IPS-18c (cell line): ENCODE results near the gene HLCS.

Source experiments
- H3K4me3 ChIP-seq: 2 replicates; pipeline ENCODE4 v1.7.0; 2013; ENCODE audit warnings: low read depth, mild to moderate bottlenecking, low read length, moderate library complexity; ENCODE audit not compliant: insufficient read depth
- H3K9me3 ChIP-seq: one replicate; pipeline ENCODE4 v1.6.1; 2013; ENCODE audit warnings: mild to moderate bottlenecking, low read length, moderate library complexity; ENCODE audit not compliant: control insufficient read depth, insufficient read depth

Gene HLCS

DNA sequence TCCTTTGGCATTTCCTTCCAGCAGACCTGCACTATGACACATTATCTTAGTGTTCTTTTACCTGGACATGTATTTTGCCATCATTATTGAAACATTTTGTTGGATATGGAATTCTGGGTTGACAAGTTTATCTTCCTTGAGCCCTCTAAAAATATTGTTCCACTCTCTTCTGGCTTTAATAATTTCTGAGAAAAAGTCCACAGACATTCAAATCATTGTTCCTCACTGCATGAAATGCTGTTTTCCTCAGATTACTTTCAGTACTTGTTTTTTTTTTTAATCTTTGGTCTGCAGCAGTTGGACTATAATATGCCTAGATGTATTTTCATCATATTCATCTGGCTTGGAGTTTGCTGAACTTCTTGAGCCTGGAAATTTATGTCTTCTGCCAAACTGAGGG is 88.7 kb downstream of the HLCS start:
- Histone ChIP-seq H3K9me3 (no peaks in the 10 kb centered on the region), H3K4me3 (no peak overlapping the region)

DNA sequence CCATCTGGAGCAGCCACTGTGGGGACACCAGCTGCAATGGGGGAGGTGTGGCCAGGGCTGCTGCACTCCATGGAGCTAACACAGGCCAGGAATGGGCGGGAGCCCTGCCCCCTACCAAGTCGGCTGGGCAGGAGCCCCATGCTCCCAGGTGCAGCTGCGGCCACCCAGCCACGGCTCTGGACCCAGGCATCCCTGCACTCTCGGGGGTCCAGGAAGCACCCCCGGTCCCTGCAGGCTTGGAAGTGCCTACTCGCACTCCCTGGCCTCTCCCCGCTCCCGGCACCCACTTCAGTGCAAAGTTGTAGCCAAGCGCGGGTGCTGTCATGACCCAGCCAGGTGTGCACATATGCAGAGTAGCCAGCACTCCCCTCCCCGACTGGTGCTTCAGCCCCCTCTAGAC is 91.8 kb downstream of the HLCS start:
- Histone ChIP-seq H3K4me3 (no peak overlapping the region), H3K9me3 (no peaks in the 10 kb centered on the region)

DNA sequence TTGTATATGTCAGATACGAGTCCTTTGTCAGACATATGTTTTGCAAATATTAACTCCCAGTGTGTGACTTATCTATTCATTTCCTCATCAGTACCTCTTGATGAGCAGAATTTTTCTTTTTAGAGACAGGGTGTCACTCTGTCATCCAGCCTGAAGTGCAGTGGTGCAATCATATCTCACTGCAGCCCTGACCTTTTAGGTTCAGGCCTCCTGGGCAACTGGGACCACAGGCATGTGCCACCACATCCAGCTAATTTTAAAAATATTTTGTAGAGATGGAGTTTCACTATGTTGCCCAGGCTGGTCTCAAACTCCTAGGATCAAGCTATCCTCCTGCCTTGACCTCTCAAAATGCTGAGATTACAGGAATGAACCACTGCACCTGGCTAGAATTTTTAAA is 93.0 kb downstream of the HLCS start:
- no peaks in the 10 kb centered on the region for H3K9me3 ChIP-seq
- H3K4me3 ChIP-seq: no peak overlapping the region

DNA sequence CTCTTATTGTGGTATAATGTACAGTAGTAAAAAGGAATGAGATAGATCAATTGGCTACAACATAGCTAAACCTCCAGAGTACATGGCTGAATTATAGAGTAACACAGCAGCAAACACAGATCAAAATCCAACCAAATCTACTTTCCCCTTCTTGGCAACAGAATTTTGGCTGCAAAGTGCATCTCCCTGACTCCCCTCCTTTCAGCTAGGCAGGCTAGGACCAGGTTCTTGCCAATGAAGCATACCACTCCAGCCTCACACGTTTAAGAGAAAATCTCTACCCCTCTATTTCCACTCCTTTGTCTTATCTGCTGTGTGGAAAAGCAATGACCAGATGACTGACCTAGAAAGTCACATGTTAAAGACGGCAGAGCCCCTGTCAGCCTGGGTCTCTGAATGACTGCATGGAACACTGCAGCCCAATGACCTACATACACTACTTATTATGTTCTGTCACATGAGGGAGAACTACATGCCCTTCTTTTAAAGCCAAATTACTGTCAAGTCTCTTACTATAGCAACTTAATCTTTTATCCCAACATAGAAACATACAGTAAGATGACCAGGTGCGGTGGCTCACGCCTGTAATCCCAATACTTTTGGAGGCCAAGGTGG is 99.1 kb downstream of the HLCS start:
- Histone ChIP-seq H3K4me3 (no peak overlapping the region), H3K9me3 (no peaks in the 10 kb centered on the region)

DNA sequence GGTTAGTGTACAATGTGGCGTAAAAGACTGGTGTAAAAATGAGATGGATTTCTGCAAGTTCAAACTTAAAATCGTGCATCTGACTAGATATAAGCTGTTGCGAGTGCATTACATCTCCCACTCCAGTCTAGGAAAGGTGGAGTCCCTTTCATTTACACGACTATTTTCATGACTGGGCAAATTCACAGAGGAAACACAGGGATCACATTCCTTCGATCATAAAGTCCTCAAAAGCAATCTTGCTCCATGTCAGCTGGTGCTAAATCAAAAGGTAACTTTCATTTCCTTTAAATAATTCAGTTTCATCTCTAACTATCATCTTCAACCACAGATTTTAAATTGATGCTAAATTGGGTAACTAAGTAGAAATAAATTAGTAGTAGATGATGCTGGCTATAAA is 100.0 kb downstream of the HLCS start:
- no peak overlapping the region for H3K4me3 ChIP-seq
- H3K9me3 ChIP-seq: no peaks in the 10 kb centered on the region

DNA sequence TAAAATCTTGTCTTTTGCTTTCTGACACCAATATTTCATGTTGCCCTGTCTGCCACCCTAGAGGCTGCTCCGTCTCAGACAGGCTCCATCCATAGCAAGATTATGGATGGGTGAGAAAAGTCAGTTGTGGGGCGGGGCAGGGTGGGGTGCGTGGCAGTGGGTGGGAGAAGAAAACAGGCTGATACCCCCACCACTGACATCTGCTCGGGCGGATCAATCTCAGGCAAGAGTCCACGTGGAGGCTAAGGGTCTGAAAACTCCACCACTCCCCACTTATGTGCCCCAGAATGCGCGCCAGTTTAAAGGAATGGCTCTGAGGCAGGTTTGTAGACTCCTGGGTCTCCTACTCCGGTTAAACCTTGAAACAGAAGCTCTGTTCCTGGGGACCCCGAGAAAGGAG is 101.5 kb downstream of the HLCS start:
- H3K9me3 ChIP-seq: no peaks in the 10 kb centered on the region

DNA sequence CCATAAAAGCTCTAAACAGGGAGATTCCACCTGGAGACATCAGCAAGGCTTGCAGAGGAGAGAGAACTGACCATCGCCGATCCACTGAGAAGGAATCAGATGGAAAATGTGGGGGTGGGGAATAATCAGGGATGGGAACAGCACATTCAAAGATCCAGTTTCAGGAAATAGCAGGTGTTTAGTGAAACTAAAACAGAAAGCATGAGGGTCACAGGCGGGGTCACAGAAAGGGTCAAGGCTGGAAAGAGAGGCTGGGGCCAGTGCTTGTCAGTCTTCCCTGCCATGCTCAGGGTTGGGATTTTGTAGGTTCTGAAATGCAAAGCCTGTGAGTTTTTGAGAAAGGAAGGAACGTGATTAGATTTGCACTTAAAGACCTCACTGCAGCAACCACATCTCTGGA is 103.2 kb downstream of the HLCS start:
- Histone ChIP-seq H3K9me3 (no peaks in the 10 kb centered on the region), H3K4me3 (no peak overlapping the region)

More for the DNA sequence above, 101.5 kb downstream of the HLCS start:
- no peak overlapping the region for H3K4me3 ChIP-seq

DNA sequence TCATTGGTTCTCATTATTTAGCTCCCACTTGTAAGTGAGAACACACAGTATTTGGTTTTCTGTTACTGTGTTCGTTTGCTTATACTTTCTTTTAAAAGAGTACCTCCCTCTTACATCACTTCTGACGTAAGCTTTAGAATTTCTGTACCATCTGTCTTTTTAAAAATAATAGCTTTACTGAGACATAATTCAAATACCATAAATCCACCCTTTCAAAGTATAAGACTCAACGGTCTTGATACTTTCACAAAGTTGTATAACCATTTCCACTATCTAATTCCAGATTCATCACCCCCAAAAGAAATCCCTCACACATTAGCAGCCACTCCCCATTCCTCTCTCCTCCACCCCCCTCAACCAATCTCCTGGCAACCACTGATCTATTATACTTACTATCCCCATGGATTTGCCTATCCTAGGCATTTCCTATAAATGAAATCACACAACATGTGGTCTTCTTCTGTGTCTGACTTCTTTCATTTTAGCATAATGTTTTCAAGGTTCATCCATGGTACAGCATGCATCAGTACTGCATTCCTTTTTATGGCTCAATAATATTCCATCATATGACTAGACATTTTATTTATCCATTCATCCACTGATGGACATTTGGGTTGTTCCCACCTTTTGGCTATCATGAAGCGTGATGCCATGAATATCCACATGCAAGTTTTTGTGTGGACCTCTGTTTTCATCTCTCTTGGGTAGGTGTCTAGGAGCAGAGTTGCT is 104.7 kb downstream of the HLCS start:
- no peaks in the 10 kb centered on the region for H3K9me3 ChIP-seq
- no peak overlapping the region for H3K4me3 ChIP-seq

DNA sequence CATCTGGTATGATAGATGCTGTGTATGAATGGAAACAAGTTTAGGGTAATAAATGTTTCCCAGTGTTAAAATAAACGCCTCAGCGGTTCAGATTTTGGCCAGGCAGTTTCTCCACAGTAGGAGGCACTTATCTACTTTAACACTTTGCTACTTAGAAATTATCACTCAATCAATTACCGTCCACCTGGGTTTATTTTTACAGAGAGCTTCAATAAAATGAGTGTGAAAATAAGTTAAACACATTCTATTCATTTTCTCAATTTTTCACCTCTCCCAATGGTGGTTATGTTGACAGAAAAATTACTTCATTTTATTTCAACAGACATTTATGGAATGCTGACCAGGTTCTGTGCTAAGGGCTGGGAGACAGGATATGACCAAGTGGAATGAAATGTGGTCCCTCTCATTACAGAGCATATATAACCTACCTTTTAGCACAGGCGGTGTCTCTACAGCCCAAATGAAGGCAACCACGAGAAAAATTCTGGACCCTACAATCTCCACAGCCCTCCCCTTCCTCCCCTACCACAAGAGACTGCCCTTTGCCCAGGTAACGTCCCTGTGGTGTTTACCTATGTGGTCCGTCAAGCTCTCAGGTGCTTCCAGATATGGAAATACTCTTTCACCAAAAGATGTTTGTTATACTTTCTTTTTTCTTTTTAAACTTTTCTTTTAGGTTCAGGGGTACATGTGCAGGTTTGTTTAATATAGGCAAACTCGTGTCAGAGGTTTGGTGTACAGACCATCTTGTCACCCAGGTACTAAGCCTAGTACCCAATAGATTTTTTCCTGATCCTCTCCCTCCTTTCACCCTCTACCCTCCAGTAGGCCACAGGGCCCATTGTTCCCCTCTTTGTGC is 105.5 kb downstream of the HLCS start:
- Histone ChIP-seq H3K9me3 (no peaks in the 10 kb centered on the region), H3K4me3 (no peak overlapping the region)

DNA sequence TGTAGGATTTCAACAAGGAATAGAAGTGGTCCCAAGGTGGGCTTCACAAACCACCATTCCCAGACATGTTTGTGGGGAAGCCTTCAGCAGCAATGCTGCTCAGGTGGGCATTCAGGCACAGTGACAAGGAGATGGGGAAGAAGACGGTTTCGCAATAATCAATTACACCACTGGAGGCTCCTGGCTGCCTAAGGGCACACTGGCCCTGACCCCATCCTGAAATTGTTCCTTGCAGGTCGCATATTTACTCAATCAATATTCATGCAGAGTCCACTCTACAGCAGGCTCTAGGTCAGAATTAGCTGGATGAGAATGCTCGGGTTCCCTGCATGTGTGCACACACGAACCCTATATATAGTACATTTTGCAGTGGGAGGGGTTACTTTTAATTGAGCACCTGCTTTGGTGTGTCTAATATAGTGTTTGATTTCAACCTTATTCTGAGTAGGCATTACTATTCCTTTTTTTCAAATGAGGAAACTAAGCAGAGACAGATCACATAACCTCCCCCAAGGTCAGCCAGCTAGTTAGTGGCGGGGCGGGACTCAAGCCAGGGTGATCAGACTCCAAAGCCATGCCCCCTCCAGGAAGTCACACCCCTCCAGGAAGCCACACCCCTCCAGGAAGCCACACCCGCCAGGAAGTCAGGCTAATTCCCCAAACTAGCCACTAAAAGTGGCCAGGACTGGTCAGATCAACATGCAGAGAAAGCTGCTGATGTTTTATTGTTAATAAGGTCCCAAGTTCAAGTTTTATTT is 106.5 kb downstream of the HLCS start:
- Histone ChIP-seq H3K4me3 (no peak overlapping the region), H3K9me3 (no peaks in the 10 kb centered on the region)

DNA sequence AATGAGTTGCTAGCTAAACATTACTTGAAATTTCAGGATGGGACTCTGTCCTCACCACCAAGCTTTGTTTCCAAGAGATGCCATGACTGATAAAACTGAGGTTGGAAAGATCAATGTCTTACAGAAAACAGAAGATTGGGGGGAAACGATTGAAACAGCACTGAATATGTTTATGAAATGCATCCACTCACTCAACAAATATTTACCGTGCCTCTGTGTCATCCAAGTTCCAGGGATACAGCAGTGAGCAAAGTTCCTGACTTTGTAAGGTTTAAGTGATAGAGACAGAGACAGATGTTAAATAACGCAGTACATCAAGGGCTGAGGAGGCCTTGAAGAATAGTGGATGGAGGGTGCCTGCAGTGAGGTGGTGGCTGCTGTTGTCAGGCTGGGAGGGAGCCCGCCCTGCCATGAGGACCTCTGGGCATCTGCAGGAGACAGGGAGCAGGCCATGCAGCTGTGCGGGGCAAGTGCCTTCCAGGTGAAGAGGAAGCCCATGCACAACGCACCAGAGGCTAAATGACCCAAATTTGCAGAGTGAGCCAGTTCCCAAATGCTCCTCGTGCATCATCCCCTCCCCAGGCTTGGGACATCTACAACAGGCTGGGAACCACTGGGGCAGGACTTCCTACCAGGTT is 108.0 kb downstream of the HLCS start:
- Histone ChIP-seq H3K4me3 (no peak overlapping the region), H3K9me3 (no peaks in the 10 kb centered on the region)

DNA sequence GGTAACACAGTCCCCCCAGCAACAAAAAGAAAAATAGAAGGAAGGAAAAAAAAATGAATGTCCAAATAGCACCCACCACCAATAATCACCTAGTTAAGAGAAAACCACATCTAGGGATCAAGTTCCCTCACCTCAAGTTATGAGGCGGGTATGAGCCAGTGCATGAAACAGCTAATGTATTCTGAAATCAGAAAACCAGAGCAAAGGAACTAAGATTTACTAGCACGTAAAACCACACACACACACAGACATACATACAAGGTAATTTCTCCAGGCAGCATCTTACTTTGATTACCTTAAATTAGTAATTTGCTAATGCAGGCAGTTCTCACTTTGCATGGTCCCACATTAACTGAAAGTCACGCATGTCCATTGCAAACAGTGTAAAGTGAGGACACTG is 109.8 kb downstream of the HLCS start:
- Histone ChIP-seq H3K4me3 (no peak overlapping the region), H3K9me3 (no peaks in the 10 kb centered on the region)

DNA sequence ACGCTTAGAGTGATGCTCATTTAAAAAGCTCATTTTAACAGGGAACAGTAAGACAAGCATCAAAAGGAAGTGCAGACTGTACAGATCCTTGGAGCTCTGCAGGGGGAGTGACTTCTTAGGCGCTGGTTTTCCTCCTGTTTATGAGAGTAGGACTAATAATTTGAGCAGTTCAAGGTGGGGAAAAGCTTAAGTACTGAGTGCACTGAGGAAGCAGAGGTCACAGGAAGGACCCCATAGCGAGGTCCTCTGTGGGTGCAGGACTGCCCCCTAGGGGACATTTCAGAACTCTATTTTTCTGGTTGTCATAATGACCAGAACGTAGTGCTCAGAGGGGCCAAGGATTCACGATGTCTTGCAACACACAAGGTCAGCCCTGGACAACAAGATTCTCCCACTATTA is 112.1 kb downstream of the HLCS start:
- Histone ChIP-seq H3K4me3 (no peak overlapping the region), H3K9me3 (no peaks in the 10 kb centered on the region)

DNA sequence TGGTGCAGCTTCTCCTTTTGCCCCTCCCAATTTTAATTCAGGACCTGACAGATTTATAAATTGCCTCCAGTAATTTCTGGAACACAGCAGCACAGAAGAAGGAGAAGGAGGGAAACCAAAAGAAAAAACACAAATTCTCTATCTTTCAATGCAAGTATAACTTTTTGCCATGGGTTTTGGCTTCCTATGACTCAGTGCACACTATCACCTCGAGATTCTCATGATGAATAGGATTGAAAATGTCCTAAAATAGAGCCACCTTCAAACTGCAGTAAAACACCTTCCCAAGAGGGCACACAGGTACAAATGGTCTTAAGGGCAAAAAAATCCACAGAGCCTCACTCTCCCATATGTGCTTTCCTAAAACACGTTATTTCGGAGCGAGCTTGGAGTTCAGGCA is 113.6 kb downstream of the HLCS start:
- Histone ChIP-seq H3K4me3 (no peak overlapping the region), H3K9me3 (no peaks in the 10 kb centered on the region)

DNA sequence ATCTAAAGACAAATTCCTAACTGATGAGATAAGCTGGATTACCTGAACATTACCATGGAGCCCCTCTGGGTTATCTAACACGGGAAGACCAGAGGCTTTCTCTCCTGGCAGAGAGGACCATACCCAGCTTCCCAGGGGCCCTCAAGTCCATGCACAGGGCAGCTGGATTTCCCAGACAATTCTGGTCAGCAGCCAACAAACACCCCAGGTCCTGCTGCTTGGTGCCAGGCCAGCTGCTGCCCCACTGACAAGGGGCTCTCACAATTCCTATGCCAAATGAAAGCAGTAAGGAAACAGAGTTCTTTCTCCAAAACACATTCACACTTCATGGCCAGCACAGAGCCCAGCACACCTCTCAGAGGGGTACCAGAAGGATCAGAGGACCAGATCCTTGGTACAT is 114.2 kb downstream of the HLCS start:
- no peaks in the 10 kb centered on the region for H3K9me3 ChIP-seq
- H3K4me3 ChIP-seq: no peak overlapping the region

DNA sequence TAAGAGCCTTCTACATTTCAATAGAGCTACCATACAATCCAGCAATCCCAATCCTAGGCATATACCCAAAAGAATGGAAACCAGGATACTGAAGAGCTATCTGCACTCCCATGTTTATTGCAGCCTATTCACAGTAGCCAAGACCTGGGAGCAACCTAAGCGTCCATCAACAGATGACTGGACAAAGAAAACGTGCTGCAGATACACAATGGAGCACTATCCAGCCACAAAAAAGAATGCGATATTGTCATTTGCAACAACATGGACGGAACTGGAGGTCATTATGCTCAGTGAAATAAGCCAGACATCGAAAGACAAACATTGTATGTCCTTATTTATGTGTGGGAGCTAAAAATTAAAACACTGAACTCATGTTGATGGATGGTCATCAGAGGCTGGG is 115.3 kb downstream of the HLCS start:
- no peak overlapping the region for H3K4me3 ChIP-seq
- H3K9me3 ChIP-seq: no peaks in the 10 kb centered on the region

DNA sequence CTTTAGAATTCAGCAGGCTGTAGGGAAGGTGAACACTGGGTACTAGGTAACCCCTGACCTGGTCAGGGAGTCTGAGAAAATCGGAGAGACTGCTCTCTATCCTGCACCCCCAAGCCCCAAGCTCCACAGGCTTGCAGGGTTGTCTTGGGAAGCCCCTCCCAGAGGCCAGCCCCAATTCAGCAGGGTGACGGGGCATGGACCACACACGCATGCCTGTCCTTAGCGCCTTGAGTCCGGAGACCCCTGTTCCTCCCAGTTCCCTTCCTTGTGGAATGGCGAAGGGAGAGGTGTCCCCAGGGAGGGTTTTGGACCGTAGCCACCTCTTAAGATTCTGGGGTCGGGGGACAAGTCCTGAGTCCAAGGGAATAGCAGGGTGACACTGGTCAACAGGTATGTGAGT is 116.1 kb downstream of the HLCS start:
- Histone ChIP-seq H3K4me3 (no peak overlapping the region), H3K9me3 (no peaks in the 10 kb centered on the region)
